GM23338 (cell line): ENCODE measurements around the gene C11orf52. TPM values are rescaled to one million over a fixed set of nuclear protein-coding genes. Genes with fewer than 3 reads are reported as not detected.

Experiments used
- ATAC-seq: fragments of 200-7000 bp; cut with Tn5 transposase; 3 replicates; pipeline ENCODE4 v1.9.1; 2020
- DNase-seq: peaks from one replicate; pipeline ENCODE4 v3.0.0-alpha.2; 2015; ENCODE audit warnings: low spot score
- H2AFZ ChIP-seq: fragments of 200-600 bp; sonication (generic); 2 replicates; pipeline ENCODE4 v1.8.0; 2016; ENCODE audit warnings: antibody characterized with exemption, mild to moderate bottlenecking, moderate library complexity
- H3F3A ChIP-seq: fragments of 200-600 bp; sonication (generic); replicated peaks from 2 replicates; pipeline ENCODE4 v1.8.0; 2017; ENCODE audit warnings: antibody characterized with exemption, mixed run types, low read depth
- H3K27ac ChIP-seq: fragments of 200-600 bp; sonication (generic); 2 replicates; pipeline ENCODE4 v1.6.1; 2016; ENCODE audit warnings: low read depth
- H3K27me3 ChIP-seq: fragments of 200-600 bp; sonication (generic); 2 replicates; pipeline ENCODE4 v1.8.0; 2016; ENCODE audit warnings: mild to moderate bottlenecking, mixed run types, moderate library complexity; ENCODE audit not compliant: insufficient read depth
- H3K36me3 ChIP-seq: fragments of 200-600 bp; sonication (generic); 2 replicates; pipeline ENCODE4 v1.8.0; 2016; ENCODE audit warnings: mild to moderate bottlenecking; ENCODE audit not compliant: insufficient read depth
- H3K4me1 ChIP-seq: fragments of 200-600 bp; sonication (generic); 2 replicates; pipeline ENCODE4 v1.8.0; 2016; ENCODE audit warnings: mild to moderate bottlenecking, moderate library complexity; ENCODE audit not compliant: insufficient read depth
- H3K4me2 ChIP-seq: fragments of 200-600 bp; sonication (generic); 2 replicates; pipeline ENCODE4 v1.7.1; 2017; ENCODE audit warnings: mixed run types
- H3K4me3 ChIP-seq: fragments of 200-600 bp; sonication (generic); 2 replicates; pipeline ENCODE4 v1.6.1; 2016; ENCODE audit warnings: mixed run types
- H3K79me2 ChIP-seq: fragments of 200-600 bp; sonication (generic); replicated peaks from 2 replicates; pipeline ENCODE4 v1.8.0; 2017; ENCODE audit warnings: mild to moderate bottlenecking; ENCODE audit not compliant: insufficient read depth
- H3K9me2 ChIP-seq: fragments of 200-600 bp; sonication (generic); 2 replicates; pipeline ENCODE4 v1.8.0; 2017; ENCODE audit not compliant: insufficient read depth
- H4K20me1 ChIP-seq: fragments of 200-600 bp; sonication (generic); replicated peaks from 2 replicates; pipeline ENCODE4 v1.8.0; 2017; ENCODE audit warnings: mild to moderate bottlenecking; ENCODE audit not compliant: insufficient read depth
- H3K27ac Mint-ChIP-seq: 2 replicates; pipeline ENCODE4 v1.8.0; 2020; ENCODE audit warnings: inconsistent platforms, mild to moderate bottlenecking, moderate library complexity, mixed read lengths
- H3K27me3 Mint-ChIP-seq: 3 replicates; pipeline ENCODE4 v1.8.0; 2022; ENCODE audit warnings: low read depth, mild to moderate bottlenecking, moderate library complexity, mixed read lengths, inconsistent platforms; ENCODE audit not compliant: insufficient read depth, poor library complexity
- H3K36me3 Mint-ChIP-seq: 3 replicates; pipeline ENCODE4 v1.8.0; 2021; ENCODE audit warnings: low read depth, mild to moderate bottlenecking, inconsistent platforms, moderate library complexity, mixed read lengths
- H3K4me1 Mint-ChIP-seq: 3 replicates; pipeline ENCODE4 v1.8.0; 2020; ENCODE audit warnings: mild to moderate bottlenecking, inconsistent platforms, mixed read lengths
- H3K4me3 Mint-ChIP-seq: 3 replicates; pipeline ENCODE4 v1.8.0; 2021; ENCODE audit warnings: moderate library complexity, mild to moderate bottlenecking, inconsistent platforms, mixed read lengths
- H3K9me3 Mint-ChIP-seq: 3 replicates; pipeline ENCODE4 v1.8.0; 2020; ENCODE audit warnings: moderate library complexity, mild to moderate bottlenecking, inconsistent platforms, mixed read lengths
- CTCF ChIP-seq, 2 experiments: fragments of 200-600 bp in 1 of 2; sonication (generic) in 1 of 2; conservative IDR thresholded peaks; 2 replicates each; pipeline versions ENCODE4 v1.5.1 to v1.6.1; 2016 to 2017; ENCODE audit warnings: antibody characterized with exemption in 2 of 2, low read depth in 2 of 2, mild to moderate bottlenecking in 2 of 2, moderate library complexity in 1 of 2
- JUNB ChIP-seq: IDR thresholded peaks from one replicate; pipeline ENCODE4 v1.6.1; 2016; ENCODE audit warnings: antibody characterized with exemption; ENCODE audit not compliant: unreplicated experiment
- STAT1 ChIP-seq: IDR thresholded peaks from one replicate; pipeline ENCODE4 v1.6.1; 2016; ENCODE audit warnings: antibody characterized with exemption; ENCODE audit not compliant: unreplicated experiment
- ZNF462 ChIP-seq: fragments of 250-450 bp; sonication (Bioruptor Pico); IDR thresholded peaks from 2 replicates; pipeline ENCODE4 v1.5.0; 2020; ENCODE audit warnings: mild to moderate bottlenecking, moderate library complexity
- polyA plus RNA-seq: library from polyadenylated mRNA; unstranded; fragments of >200 nt; fragmentation: Nextera tagmentation; extraction: Ambion mirVana; gene quantifications from 2 replicates; pipeline ENCODE4 v1.2.1, GENCODE V29; 2016
- total RNA-seq: library from RNA; depleted of rRNA; stranded (reverse); fragments of >200 nt; shearing (Covaris generic); gene quantifications from 2 replicates; pipeline ENCODE4 v1.2.3, GENCODE V29; 2014

Gene C11orf52
- total and polyA plus RNA-seq, 2 experiments from 2014 or later: 1.0 to 4.1 TPM

GRCh38 chr11:111975076-111975806 lies 56.5 kb downstream of the C11orf52 start:
- Histone ChIP-seq H3K9me2 (no peaks in the 10 kb centered on the region), H3K27ac (no peak overlapping the region), H4K20me1 (no peaks in the 10 kb centered on the region), H3K4me2 (no peak overlapping the region), H3K4me3 (no peak overlapping the region), H3K79me2 (no peaks in the 10 kb centered on the region), H3K27me3 (no peaks in the 10 kb centered on the region), H3F3A (peaks cover 5% of the 10 kb centered on the region; the same call in 1 of the 2 replicates), H3K36me3 (no peaks in the 10 kb centered on the region), H3K4me1 (peaks cover 17% of the 10 kb centered on the region), H2AFZ (no peak overlapping the region)
- TF ChIP-seq STAT1 (no peak), CTCF (conservative IDR thresholded peaks at IDR 0.05; ENCODE audit: low read depth in 2 of 2) (peak; percentile 9 to 27; a peak in 2 of 4 replicates), JUNB (no peak)
- ATAC-seq (no peak), DNase-seq (no peak)
- H3K27ac Mint-ChIP-seq: no peak overlapping the region
- no peaks in the 10 kb centered on the region for H3K9me3 Mint-ChIP-seq
- H3K4me3 Mint-ChIP-seq: no peak overlapping the region
- H3K4me1 Mint-ChIP-seq: peaks cover 25% of the 10 kb centered on the region
- H3K27me3 Mint-ChIP-seq: peaks cover 17% of the 10 kb centered on the region
- H3K36me3 Mint-ChIP-seq: peaks cover 6% of the 10 kb centered on the region; the same call in 2 of the 3 replicates

GRCh38 chr11:111976119-111976766 lies 57.5 kb downstream of the C11orf52 start:
- no peaks in the 10 kb centered on the region for H3K79me2 ChIP-seq
- H3K4me2 ChIP-seq: peak overlapping the region; percentile 91
- ATAC-seq (peak; percentile 20), DNase-seq (peak; percentile 3)
- peaks cover 5% of the 10 kb centered on the region; the same call in 1 of the 2 replicates for H3F3A ChIP-seq
- peaks cover 17% of the 10 kb centered on the region for H3K27me3 Mint-ChIP-seq
- peak overlapping the region; percentile 74; the same call in 1 of the 2 replicates for H3K27ac ChIP-seq
- H4K20me1 ChIP-seq: no peaks in the 10 kb centered on the region
- TF ChIP-seq STAT1 (no peak), ZNF462 (CRISPR knock-in tag) (no peak)
- H3K4me3 ChIP-seq: peak overlapping the region; percentile 83
- no peaks in the 10 kb centered on the region for H3K36me3 ChIP-seq
- peak overlapping the region; percentile 6; the same call in 1 of the 2 replicates for H3K27ac Mint-ChIP-seq
- H3K4me1 Mint-ChIP-seq: peaks cover 26% of the 10 kb centered on the region
- no peaks in the 10 kb centered on the region for H3K27me3 ChIP-seq
- H2AFZ ChIP-seq: peak overlapping the region; percentile 69; the same call in 1 of the 2 replicates
- peaks cover 17% of the 10 kb centered on the region for H3K4me1 ChIP-seq
- H3K9me2 ChIP-seq: no peaks in the 10 kb centered on the region
- H3K36me3 Mint-ChIP-seq: no peaks in the 10 kb centered on the region; the same call in 2 of the 3 replicates
- H3K9me3 Mint-ChIP-seq: no peaks in the 10 kb centered on the region
- H3K4me3 Mint-ChIP-seq: peak overlapping the region; percentile 79
